ENCODE data around the gene ARMH1.

DNA sequence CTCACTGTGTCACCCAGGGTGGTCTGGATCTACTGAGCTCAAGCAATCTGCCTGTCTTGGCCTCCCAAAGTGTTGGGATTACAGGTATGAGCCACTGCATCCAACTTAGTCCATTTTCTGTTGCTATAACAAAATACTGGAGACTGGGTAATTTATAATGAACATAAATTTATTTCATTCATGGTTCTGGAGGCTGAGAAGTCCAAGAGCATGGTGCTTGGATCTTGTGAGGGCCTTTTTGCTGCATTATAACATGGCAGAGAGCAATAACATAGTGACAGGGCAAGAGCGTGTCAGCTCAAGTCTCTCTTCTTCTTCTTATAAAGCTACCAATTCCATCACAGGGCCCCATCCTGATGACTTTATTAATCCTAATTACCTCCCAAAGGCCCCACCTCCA is 61.5 kb downstream of the ARMH1 start:
- TF ChIP-seq, protein P1, sequence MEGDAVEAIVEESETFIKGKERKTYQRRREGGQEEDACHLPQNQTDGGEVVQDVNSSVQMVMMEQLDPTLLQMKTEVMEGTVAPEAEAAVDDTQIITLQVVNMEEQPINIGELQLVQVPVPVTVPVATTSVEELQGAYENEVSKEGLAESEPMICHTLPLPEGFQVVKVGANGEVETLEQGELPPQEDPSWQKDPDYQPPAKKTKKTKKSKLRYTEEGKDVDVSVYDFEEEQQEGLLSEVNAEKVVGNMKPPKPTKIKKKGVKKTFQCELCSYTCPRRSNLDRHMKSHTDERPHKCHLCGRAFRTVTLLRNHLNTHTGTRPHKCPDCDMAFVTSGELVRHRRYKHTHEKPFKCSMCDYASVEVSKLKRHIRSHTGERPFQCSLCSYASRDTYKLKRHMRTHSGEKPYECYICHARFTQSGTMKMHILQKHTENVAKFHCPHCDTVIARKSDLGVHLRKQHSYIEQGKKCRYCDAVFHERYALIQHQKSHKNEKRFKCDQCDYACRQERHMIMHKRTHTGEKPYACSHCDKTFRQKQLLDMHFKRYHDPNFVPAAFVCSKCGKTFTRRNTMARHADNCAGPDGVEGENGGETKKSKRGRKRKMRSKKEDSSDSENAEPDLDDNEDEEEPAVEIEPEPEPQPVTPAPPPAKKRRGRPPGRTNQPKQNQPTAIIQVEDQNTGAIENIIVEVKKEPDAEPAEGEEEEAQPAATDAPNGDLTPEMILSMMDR (conservative IDR thresholded peaks at IDR 0.05 in 1 of 2, IDR thresholded peaks at IDR 0.05 in 1 of 2; ENCODE audit: extremely low read depth in 1 of 2, insufficient read depth in 1 of 2, low read depth in 1 of 2, low read length in 2 of 2), result no peak
- TF ChIP-seq EZH2 (IDR thresholded peaks at IDR 0.05; ENCODE audit: borderline replicate concordance, low read length), result no peak
